ENCODE results near the gene MPPED1.

- TF ChIP-seq CTCF (CRISPR knock-in tag; IDR thresholded peaks at IDR 0.05) (no peak), BRCA1 (CRISPR knock-in tag; IDR thresholded peaks at IDR 0.05) (no peak), MYC (CRISPR knock-in tag; IDR thresholded peaks at IDR 0.05; ENCODE audit: borderline replicate concordance) (no peak), EP300 (IDR thresholded peaks at IDR 0.05; ENCODE audit: low read depth in 2 of 2, low read length in 2 of 2) (no peak), EP300 (CRISPR knock-in tag; IDR thresholded peaks at IDR 0.05; ENCODE audit: borderline replicate concordance) (no peak), POLR2A (IDR thresholded peaks at IDR 0.05; ENCODE audit: insufficient read depth in 1 of 2, low read depth in 2 of 2, low read length in 2 of 2) (no peak), REST (IDR thresholded peaks at IDR 0.05; ENCODE audit: borderline replicate concordance in 1 of 2, low read depth in 1 of 2, low read length in 2 of 2) (no peak)
Observed at GRCh38 chr22:43535741-43536140, 123.9 kb downstream of the MPPED1 start.
